Right atrium auricular region (tissue), 2 donors: Measurements from ENCODE around the gene EXOSC5. TPM values are rescaled to one million over a fixed set of nuclear protein-coding genes. Genes with fewer than 3 reads are reported as not detected.

ENCODE experiments used
- DNase-seq: peaks from one replicate; pipeline ENCODE4 v3.0.0-alpha.2; 2019; ENCODE audit warnings: low spot score
- H3K27ac ChIP-seq, 2 donors: fragments of 200-600 bp; sonication (generic); 1 replicate in 1 of 2; 2 replicates in 1 of 2; pipeline ENCODE4 v1.5.1; 2016 to 2019
- H3K27me3 ChIP-seq, 2 donors: fragments of 200-600 bp; sonication (generic); one replicate each; pipeline versions ENCODE4 v1.5.1 to v1.6.0; 2017 to 2019
- H3K36me3 ChIP-seq: fragments of 200-600 bp; sonication (generic); one replicate; pipeline ENCODE4 v1.5.1; 2016
- H3K4me1 ChIP-seq, 2 donors: fragments of 200-600 bp; sonication (generic); one replicate each; pipeline versions ENCODE4 v1.5.1 to v1.6.0; 2017 to 2019
- H3K4me3 ChIP-seq, 2 donors: fragments of 200-600 bp; sonication (generic); 1 replicate in 1 of 2; 2 replicates in 1 of 2; pipeline ENCODE4 v1.5.1; 2017 to 2019; ENCODE audit warnings: mild to moderate bottlenecking in 1 of 2, moderate library complexity in 1 of 2
- H3K9me3 ChIP-seq, 2 donors: fragments of 200-600 bp; sonication (generic); one replicate each; pipeline ENCODE4 v1.5.1; 2019
- CTCF ChIP-seq, 2 donors: fragments of 200-600 bp; sonication (generic); IDR thresholded peaks; one replicate each; pipeline ENCODE4 v1.5.1; 2019; ENCODE audit warnings: antibody characterized with exemption in 2 of 2
- total RNA-seq, 2 donors: library from RNA; depleted of rRNA; stranded (reverse); fragments of >200 nt; gene quantifications; one replicate each; pipeline ENCODE4 v1.1.0, GENCODE V29; 2016

Gene EXOSC5
- total RNA-seq, 2 donors from 2014 or later, result 8.5 to 9.0 TPM

- Histone ChIP-seq H3K9me3 (no peaks in the 10 kb centered on the region), H3K4me3 (no peak overlapping the region), H3K4me1 (peaks cover 0 to 20% of the 10 kb centered on the region in 2 donors), H3K27me3 (no peaks in the 10 kb centered on the region), H3K36me3 (peaks cover 62% of the 10 kb centered on the region), H3K27ac (no peak overlapping the region)
- DNase-seq, result no peak
- TF ChIP-seq CTCF (IDR thresholded peaks at IDR 0.05), result no peak
Measured at GRCh38 chr19:41415154-41415571, 18.0 kb upstream of the EXOSC5 start.

- Histone ChIP-seq H3K4me1 (peaks cover 0 to 27% of the 10 kb centered on the region in 2 donors), H3K27ac (no peak overlapping the region), H3K4me3 (no peak overlapping the region), H3K9me3 (no peaks in the 10 kb centered on the region), H3K27me3 (no peaks in the 10 kb centered on the region), H3K36me3 (peaks cover 55% of the 10 kb centered on the region)
- TF ChIP-seq CTCF (IDR thresholded peaks at IDR 0.05), result no peak
- no peak for DNase-seq
Measured at GRCh38 chr19:41414461-41414860, 17.3 kb upstream of the EXOSC5 start.

GRCh38 chr19:41413947-41414346 is 16.8 kb upstream of the EXOSC5 start:
- H3K4me1 ChIP-seq, result peaks cover 0 to 32% of the 10 kb centered on the region in 2 donors
- DNase-seq, result no peak

GRCh38 chr19:41412953-41413352 is 15.8 kb upstream of the EXOSC5 start:
- no peak for DNase-seq
- Histone ChIP-seq H3K27ac (peak overlapping the region in 1 of 2 donors; percentile 1), H3K4me1 (peaks cover 0 to 40% of the 10 kb centered on the region in 2 donors), H3K4me3 (no peak overlapping the region), H3K9me3 (no peaks in the 10 kb centered on the region), H3K27me3 (no peaks in the 10 kb centered on the region), H3K36me3 (peaks cover 44% of the 10 kb centered on the region)
- TF ChIP-seq CTCF (IDR thresholded peaks at IDR 0.05), result no peak

More at GRCh38 chr19:41413947-41414346, 16.8 kb upstream of the EXOSC5 start:
- no peak overlapping the region for H3K27ac ChIP-seq
- H3K36me3 ChIP-seq, result peaks cover 50% of the 10 kb centered on the region
- TF ChIP-seq CTCF (IDR thresholded peaks at IDR 0.05), result no peak
- no peaks in the 10 kb centered on the region for H3K27me3 ChIP-seq
- H3K9me3 ChIP-seq, result no peaks in the 10 kb centered on the region
- H3K4me3 ChIP-seq, result no peak overlapping the region

- Histone ChIP-seq H3K4me1 (peaks cover 0 to 42% of the 10 kb centered on the region in 2 donors), H3K36me3 (peaks cover 35% of the 10 kb centered on the region)
Measured at GRCh38 chr19:41411968-41412265, 14.8 kb upstream of the EXOSC5 start.

More at GRCh38 chr19:41411968-41412265, 14.8 kb upstream of the EXOSC5 start:
- Histone ChIP-seq H3K4me3 (no peak overlapping the region), H3K27ac (peak overlapping the region; percentile 71 to 78), H3K27me3 (no peaks in the 10 kb centered on the region), H3K9me3 (no peaks in the 10 kb centered on the region)
- DNase-seq, result no peak
- TF ChIP-seq CTCF (IDR thresholded peaks at IDR 0.05), result no peak
